Measurements from ENCODE around the gene PSMD6.

- TF ChIP-seq CTCF (IDR thresholded peaks at IDR 0.05; ENCODE audit: extremely low read depth in 1 of 2, insufficient read depth in 1 of 2, low read depth in 1 of 2, low read length in 2 of 2) (no peak), POLR2A (IDR thresholded peaks at IDR 0.05; ENCODE audit: low read depth, low read length) (no peak), FOS (IDR thresholded peaks at IDR 0.05; ENCODE audit: borderline replicate concordance, insufficient read depth, low read length) (no peak), EZH2 (IDR thresholded peaks at IDR 0.05; ENCODE audit: borderline replicate concordance, low read depth, low read length, severe bottlenecking) (no peak), GATA2 (IDR thresholded peaks at IDR 0.05; ENCODE audit: insufficient read depth, insufficient read length, low read depth, low read length) (no peak), MYC (IDR thresholded peaks at IDR 0.05; ENCODE audit: low read depth, low read length) (no peak)
Measured at GRCh38 chr3:64039332-64039731, 16.0 kb upstream of the PSMD6 start.

All from endothelial cell of umbilical vein (primary cell).